KMS-11 (cell line): ENCODE data around the gene LGMN.

Experiments used
- H2AFZ ChIP-seq: fragments of 200-600 bp; sonication (generic); 2 replicates; pipeline ENCODE4 v1.6.1; 2016; ENCODE audit warnings: antibody characterized with exemption, mixed run types, low read depth
- H3K27ac ChIP-seq: fragments of 200-600 bp; sonication (generic); 2 replicates; pipeline ENCODE4 v1.6.1; 2016; ENCODE audit warnings: mild to moderate bottlenecking, mixed run types
- H3K27me3 ChIP-seq: fragments of 200-600 bp; sonication (generic); 2 replicates; pipeline ENCODE4 v1.6.1; 2017; ENCODE audit warnings: mild to moderate bottlenecking, low read depth, mixed run types, moderate library complexity; ENCODE audit not compliant: insufficient read depth
- H3K36me3 ChIP-seq: fragments of 200-600 bp; sonication (generic); 2 replicates; pipeline ENCODE4 v1.6.1; 2017; ENCODE audit warnings: mild to moderate bottlenecking, mixed run types; ENCODE audit not compliant: insufficient read depth
- H3K4me1 ChIP-seq: fragments of 200-600 bp; sonication (generic); 2 replicates; pipeline ENCODE4 v1.6.1; 2016; ENCODE audit warnings: mild to moderate bottlenecking, low read depth, mixed run types; ENCODE audit not compliant: poor library complexity, severe bottlenecking
- H3K4me2 ChIP-seq: fragments of 200-600 bp; sonication (generic); 2 replicates; pipeline ENCODE4 v1.7.0; 2016; ENCODE audit warnings: mild to moderate bottlenecking, mixed run types
- H3K4me3 ChIP-seq: fragments of 200-600 bp; sonication (generic); IDR thresholded peaks from 2 replicates; pipeline ENCODE4 v1.6.1; 2017; ENCODE audit warnings: low read depth, low read length, mixed read lengths; ENCODE audit not compliant: insufficient read depth
- H3K79me2 ChIP-seq: fragments of 200-600 bp; sonication (generic); 2 replicates; pipeline ENCODE4 v1.6.1; 2016; ENCODE audit warnings: low read depth, mixed run types; ENCODE audit not compliant: insufficient read depth
- H3K9ac ChIP-seq: fragments of 200-600 bp; sonication (generic); 2 replicates; pipeline ENCODE4 v1.6.1; 2016; ENCODE audit warnings: mild to moderate bottlenecking, mixed run types
- H4K20me1 ChIP-seq: fragments of 200-600 bp; sonication (generic); 2 replicates; pipeline ENCODE4 v1.6.1; 2016; ENCODE audit warnings: mild to moderate bottlenecking, mixed run types; ENCODE audit not compliant: insufficient read depth
- TF ChIP-seq, protein P1 (sequence below): fragments of 200-600 bp; sonication (generic); conservative IDR thresholded peaks from 2 replicates; pipeline ENCODE4 v1.6.1; 2017; ENCODE audit warnings: low read depth, mild to moderate bottlenecking, antibody characterized with exemption, low read length, moderate library complexity, mixed read lengths

Gene LGMN

DNA sequence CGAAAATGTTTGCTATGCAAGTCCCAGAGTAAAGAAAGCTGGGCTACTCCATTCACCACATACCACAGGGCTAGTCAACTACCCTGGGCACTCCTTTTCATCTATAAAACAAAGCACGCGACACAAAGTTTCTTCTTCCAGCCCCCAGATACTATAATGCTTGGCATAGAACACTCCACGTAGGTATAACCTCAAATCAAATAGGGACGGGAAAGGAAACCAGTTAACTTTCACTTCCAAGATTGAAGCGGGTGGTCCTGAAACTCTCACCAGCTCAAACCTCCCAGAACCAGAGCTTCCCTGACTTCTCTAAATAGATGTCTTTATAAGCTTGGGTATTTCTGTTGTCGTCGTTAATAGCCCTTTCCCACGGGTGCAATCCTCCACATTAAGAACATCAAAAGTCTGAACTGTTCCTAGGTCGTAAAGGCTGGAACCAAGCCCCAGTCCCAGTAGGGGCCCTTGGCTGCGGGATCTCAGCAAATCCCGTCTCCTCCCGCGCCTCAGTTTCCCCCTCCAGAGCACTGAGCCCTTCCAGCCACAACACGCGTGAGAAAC lies 647 bp downstream of the LGMN start:
- H3K4me1 ChIP-seq: peaks cover 6% of the 10 kb centered on the region
- peak overlapping the region; percentile 31; the same call in 1 of the 2 replicates for H3K27ac ChIP-seq
- TF ChIP-seq, protein P1, sequence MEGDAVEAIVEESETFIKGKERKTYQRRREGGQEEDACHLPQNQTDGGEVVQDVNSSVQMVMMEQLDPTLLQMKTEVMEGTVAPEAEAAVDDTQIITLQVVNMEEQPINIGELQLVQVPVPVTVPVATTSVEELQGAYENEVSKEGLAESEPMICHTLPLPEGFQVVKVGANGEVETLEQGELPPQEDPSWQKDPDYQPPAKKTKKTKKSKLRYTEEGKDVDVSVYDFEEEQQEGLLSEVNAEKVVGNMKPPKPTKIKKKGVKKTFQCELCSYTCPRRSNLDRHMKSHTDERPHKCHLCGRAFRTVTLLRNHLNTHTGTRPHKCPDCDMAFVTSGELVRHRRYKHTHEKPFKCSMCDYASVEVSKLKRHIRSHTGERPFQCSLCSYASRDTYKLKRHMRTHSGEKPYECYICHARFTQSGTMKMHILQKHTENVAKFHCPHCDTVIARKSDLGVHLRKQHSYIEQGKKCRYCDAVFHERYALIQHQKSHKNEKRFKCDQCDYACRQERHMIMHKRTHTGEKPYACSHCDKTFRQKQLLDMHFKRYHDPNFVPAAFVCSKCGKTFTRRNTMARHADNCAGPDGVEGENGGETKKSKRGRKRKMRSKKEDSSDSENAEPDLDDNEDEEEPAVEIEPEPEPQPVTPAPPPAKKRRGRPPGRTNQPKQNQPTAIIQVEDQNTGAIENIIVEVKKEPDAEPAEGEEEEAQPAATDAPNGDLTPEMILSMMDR: no peak
- peak overlapping the region; percentile 7; the same call in 1 of the 2 replicates for H2AFZ ChIP-seq
- H3K27me3 ChIP-seq: no peaks in the 10 kb centered on the region
- peak overlapping the region; percentile 28 for H3K4me3 ChIP-seq
- no peaks in the 10 kb centered on the region for H4K20me1 ChIP-seq
- H3K79me2 ChIP-seq: peaks cover 9% of the 10 kb centered on the region; the same call in 1 of the 2 replicates
- H3K36me3 ChIP-seq: no peaks in the 10 kb centered on the region
- H3K9ac ChIP-seq: peak overlapping the region; percentile 57; the same call in 1 of the 2 replicates
- peak overlapping the region; percentile 67; the same call in 1 of the 2 replicates for H3K4me2 ChIP-seq

DNA sequence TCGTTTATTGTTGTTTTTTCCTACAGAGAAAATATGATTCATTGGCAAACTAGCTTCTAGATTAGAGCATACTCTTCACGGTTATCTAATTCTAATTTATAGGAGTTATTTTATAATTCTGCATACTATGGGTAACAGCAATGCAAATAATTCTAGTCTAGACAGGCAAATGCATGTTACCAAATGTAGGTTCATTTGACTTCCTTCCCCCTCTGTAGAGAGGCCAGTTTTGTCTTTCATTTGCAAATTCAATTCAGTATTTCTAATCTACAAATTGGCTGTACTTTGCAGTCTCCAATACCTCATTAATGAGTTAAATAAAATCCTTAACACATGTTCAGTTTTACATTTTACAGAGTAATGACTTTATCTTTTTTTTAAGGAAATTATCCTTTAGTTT lies 4.2 kb downstream of the LGMN start:
- TF ChIP-seq, protein P1: no peak
- no peak overlapping the region for H3K27ac ChIP-seq
- no peak overlapping the region for H3K9ac ChIP-seq

DNA sequence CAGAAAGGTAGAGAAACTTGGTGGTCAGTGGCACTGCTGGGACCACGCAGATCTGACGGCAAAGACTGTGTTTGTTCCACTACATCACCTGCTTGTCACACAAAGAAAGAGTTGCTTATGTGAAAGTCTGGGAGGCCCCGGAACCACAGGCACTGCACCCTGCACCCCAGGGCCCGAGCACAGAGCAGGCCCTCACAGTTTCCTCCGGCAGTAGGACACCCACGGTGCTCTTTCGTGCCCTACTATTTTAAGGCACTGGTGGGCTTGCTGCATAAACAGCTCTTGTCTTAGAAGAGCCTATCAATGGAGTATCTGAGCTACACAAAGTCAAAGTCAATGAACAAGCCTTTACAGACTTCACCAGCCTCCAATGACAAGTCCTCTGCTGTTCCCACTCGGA lies 8.0 kb downstream of the LGMN start:
- H2AFZ ChIP-seq: no peak overlapping the region
- no peak overlapping the region for H3K4me2 ChIP-seq
- peaks cover 2% of the 10 kb centered on the region; the same call in 1 of the 2 replicates for H3K79me2 ChIP-seq
- no peaks in the 10 kb centered on the region for H4K20me1 ChIP-seq
- TF ChIP-seq, protein P1: no peak
- H3K4me3 ChIP-seq: no peak overlapping the region
- H3K27ac ChIP-seq: no peak overlapping the region
- H3K36me3 ChIP-seq: no peaks in the 10 kb centered on the region
- H3K9ac ChIP-seq: no peak overlapping the region
- H3K4me1 ChIP-seq: peaks cover 30% of the 10 kb centered on the region
- no peaks in the 10 kb centered on the region for H3K27me3 ChIP-seq

More for the DNA sequence above, 4.2 kb downstream of the LGMN start:
- no peaks in the 10 kb centered on the region for H4K20me1 ChIP-seq
- no peak overlapping the region for H3K4me3 ChIP-seq
- H3K36me3 ChIP-seq: no peaks in the 10 kb centered on the region
- H3K4me1 ChIP-seq: peaks cover 5% of the 10 kb centered on the region
- no peak overlapping the region for H2AFZ ChIP-seq
- peaks cover 9% of the 10 kb centered on the region; the same call in 1 of the 2 replicates for H3K79me2 ChIP-seq
- H3K27me3 ChIP-seq: no peaks in the 10 kb centered on the region
- no peak overlapping the region for H3K4me2 ChIP-seq

DNA sequence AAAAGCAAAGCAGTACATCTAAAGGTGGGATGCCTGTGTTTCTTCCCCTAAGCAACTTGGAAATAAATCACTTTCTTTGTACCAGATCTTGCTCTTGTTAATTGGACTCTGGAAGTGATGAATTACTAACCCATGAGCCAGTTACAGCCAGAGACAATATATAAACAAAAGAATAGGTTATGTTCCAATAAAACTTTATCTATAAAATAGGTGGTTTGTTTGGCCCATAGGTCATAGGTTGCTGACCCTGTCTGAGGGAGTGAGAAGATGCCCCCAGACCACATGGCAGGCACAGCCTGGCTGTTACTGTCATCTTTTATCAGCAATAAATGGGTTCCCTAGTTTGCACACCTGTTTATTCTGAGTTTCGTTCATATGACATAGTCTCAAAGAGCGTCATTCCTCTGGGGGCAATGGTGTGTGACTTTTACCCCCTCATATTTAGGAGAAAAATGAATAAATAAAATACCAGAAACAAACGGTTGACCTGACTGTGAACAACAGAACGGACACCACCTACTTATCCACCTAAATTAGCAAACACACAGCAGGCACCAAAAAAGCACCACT lies 10.7 kb downstream of the LGMN start:
- H3K36me3 ChIP-seq: no peaks in the 10 kb centered on the region
- TF ChIP-seq, protein P1: no peak
- H4K20me1 ChIP-seq: no peaks in the 10 kb centered on the region
- H3K79me2 ChIP-seq: no peaks in the 10 kb centered on the region; the same call in 1 of the 2 replicates
- peaks cover 35% of the 10 kb centered on the region for H3K4me1 ChIP-seq
- peak overlapping the region; percentile 45 for H3K27ac ChIP-seq
- no peaks in the 10 kb centered on the region for H3K27me3 ChIP-seq
- no peak overlapping the region for H3K9ac ChIP-seq
- H2AFZ ChIP-seq: no peak overlapping the region
- no peak overlapping the region for H3K4me3 ChIP-seq
- peak overlapping the region; percentile 73; the same call in 1 of the 2 replicates for H3K4me2 ChIP-seq
